ENCODE measurements around the gene CPHXL.

The CPHXL gene

DNA sequence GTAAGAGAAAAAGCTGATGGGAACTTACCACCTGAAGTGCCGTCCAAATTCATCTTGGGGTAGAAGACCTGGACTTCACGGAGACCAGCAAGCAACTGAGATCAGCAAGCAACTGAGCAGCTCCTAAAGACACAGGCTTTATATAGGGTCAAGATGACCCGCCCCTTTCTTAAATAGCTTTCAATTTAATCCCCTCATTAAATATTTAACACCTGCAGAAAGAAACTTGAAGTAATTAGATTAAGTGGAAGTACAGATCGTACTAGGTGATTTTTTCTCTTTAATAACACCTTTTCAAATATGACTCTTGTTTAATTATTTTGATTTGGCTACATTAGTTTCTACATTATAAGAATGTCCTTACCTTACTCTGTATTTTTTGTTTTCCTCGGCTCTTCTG is at the start of gene CPHXL:
CPHXL (minus strand) TSS at position 101 of the 400 bp plus-strand sequence; CDS start at position 53, 48 bp downstream.
- DNase-seq: no peak

DNA sequence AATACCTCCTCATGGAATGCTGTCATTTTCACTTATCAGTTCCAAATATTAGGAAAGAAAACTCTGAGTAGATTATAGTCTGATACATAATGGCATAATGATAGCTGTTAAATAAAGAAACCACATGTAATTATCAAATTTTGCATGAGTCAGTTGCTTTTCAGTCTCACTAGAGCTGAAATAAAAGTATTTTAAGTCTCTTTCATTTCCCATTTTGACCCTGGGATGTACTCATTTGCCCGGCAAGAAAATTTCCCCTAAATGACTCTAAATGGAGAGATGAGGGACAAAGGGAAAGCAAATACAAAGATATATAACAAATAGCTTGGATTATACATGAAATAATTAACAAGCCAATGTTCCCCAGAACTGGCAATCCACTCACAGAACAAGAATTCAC is 47.9 kb upstream of the CPHXL start:
- no peak for DNase-seq

DNA sequence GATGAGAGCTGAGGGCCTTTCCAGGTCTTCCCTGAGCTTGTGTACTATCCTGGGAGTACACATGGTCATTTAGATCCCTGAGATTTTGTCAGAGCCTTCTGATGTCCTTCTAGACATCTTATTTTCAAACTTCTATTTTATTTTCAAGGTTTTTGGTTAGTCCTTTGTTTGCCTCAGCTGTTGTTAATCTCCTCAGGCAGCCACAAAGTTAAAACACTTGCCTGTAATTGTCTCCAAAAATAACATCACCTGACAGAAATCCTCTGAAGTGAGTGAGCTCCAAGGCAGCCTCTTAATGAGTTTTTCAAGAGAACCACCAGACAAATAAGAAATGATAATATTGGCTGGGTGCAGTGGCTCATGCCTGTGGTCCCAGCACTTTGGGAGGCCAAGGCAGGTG is 43.8 kb upstream of the CPHXL start:
- DNase-seq: no peak

DNA sequence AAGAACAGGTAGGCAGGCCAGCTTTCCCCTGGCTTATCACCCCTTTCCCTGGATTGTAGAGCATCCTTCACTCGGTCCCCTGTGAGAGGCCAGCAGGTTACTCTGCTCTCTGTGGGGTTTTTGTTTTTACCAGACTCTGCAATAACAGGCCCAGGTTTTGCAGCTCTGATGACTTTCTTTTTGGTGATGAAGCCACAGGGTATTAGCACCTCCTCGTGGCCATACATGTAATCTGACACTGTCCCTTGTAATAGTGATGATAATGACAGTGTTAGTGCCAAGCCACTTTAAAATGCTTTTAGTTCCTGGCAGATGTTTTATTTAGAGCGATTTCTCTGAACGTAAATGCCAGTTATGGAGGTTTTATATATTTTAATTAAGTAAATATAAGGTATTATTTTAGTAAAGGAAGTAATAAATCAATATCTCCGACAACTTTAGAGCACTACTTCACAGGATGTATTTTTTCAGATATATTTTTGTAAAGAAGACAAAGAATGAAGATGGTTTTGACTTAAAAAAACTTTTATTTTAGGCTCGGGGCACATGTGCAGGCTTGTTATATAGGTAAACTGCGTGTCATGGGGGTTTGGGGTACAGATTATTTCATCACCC is 38.0 kb upstream of the CPHXL start:
- peak; percentile 40 for DNase-seq

GRCh38 chr16:75763204-75763603 is 36.9 kb upstream of the CPHXL start:
- DNase-seq: no peak

- DNase-seq: no peak
Measured at GRCh38 chr16:75762746-75763145, 36.5 kb upstream of the CPHXL start.

DNA sequence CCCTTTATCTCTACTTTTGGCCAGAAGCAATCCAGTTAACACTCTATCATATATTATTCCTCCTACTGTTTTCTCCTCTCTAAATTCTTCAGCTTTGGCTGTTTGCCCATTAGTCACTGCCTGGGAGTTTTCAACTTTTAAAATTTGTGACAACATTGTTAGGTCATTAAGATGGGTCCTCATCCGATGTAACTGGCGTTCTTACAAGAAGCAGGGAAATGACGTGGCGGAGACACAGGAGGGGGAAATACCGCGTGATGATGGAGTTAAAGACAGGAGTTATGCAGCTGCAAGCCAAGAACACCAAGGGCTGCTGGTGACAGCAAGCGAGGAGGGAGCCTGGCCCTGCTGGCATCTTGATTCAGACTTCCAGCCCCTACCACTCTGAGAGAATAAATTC is 34.8 kb upstream of the CPHXL start:
- DNase-seq: no peak

GRCh38 chr16:75760018-75760519 is 33.8 kb upstream of the CPHXL start:
- DNase-seq: no peak

- no peak for DNase-seq
Measured at GRCh38 chr16:75758215-75758614, 31.9 kb upstream of the CPHXL start.

DNA sequence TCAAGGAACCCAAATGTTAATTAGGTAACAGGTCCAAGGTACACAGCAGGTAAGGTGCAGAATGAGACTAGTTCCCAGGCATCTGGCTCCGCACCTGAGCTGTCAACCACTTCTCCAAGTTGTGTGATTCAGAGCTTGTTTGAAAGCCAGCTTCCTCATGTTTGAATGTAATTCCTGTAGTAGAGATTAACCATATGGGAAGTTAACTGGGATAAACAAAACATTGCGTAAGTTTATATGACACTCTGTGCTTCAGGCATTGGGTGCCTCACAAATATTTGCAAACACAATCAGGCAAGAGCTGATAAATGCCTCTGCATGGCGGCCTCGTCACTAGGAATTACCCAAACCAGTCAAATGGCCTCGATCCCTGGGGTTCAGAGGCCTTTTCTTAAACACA is 27.9 kb upstream of the CPHXL start:
- DNase-seq: no peak

GRCh38 chr16:75750528-75750927 is 24.2 kb upstream of the CPHXL start:
- DNase-seq: no peak

DNA sequence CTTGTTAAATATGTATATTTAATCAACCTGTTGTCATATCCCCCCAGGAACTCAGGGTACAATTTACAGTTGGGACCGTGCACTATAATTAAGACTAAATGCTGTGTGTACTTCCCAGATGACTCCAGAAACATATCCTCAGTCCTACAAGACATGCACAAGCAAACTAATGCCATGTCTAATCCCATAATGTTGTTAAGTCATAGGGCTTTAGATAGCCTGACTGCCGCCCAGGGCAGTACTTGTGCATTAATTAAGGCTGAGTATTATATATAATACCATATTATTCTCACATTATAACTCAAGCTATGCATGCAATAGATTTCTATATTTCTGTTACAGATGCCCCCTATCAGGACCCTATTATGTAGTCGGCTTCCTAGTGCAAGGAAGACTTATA is 20.1 kb upstream of the CPHXL start:
- DNase-seq: no peak

DNA sequence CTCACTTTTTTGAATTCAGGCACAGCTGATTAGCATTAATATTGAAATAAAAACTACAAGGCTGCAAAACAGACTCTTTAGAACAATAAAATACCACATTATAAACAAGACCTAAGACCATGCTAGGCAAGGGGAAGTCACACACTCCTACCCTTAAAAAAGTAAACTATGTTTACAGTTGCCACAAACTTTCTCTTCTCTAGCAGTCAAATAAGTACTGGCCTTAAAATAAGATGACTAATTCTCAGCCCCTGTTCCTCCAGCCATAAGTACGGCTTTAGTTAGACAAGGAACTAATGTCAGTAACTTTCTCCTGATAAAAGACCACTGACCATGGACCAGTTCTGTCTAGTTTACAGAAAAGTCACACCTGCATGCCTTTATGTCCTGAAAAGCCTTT is 19.5 kb upstream of the CPHXL start:
- DNase-seq: no peak

DNA sequence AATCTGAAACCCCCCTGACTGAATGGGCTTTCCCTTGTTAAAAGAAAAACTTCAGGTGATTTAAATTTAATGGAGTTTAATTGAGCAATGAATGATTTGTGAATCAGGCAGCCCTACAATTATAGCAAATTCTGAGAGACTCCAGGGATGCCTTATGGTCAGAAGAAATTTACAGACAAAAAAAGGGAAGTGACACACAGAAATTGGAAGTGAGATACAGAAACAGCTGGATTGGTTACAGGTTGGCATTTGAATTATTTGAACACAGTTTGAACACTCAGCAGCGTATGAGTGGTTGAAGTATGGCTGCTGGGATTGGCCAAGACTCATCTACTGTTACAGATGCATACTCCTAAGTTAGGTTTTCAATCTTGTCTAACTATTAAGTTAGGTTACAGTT is 19.0 kb upstream of the CPHXL start:
- DNase-seq: no peak

DNA sequence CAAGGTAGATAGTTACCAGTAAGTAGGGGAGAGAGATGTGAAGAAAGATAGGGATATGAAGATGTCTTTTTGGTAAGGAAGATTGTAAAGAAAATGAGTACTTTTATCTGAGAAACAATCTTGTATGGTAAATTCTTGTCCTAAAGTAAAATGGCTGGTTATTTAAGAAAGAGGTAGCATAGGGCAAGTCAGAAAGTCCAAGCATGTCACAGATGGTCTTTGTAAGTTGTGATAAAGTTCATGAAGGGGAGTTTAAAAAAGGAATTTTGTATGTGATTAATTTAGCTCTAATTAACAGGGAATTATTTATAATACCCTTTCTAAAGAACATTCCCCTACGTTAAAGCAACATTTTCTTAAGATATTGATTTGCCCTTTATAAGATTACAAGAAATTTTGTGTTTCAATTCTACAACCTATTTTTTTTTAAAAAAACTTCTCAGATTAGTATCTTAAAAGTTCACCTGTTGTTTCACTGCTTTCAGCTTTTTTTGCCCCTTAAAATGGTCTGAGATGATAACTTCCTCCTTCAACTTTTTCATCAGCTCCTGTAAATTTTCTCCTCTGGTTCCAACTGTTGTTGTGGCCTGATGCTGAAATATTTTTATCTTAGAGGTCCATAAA is 16.2 kb upstream of the CPHXL start:
- DNase-seq: no peak

DNA sequence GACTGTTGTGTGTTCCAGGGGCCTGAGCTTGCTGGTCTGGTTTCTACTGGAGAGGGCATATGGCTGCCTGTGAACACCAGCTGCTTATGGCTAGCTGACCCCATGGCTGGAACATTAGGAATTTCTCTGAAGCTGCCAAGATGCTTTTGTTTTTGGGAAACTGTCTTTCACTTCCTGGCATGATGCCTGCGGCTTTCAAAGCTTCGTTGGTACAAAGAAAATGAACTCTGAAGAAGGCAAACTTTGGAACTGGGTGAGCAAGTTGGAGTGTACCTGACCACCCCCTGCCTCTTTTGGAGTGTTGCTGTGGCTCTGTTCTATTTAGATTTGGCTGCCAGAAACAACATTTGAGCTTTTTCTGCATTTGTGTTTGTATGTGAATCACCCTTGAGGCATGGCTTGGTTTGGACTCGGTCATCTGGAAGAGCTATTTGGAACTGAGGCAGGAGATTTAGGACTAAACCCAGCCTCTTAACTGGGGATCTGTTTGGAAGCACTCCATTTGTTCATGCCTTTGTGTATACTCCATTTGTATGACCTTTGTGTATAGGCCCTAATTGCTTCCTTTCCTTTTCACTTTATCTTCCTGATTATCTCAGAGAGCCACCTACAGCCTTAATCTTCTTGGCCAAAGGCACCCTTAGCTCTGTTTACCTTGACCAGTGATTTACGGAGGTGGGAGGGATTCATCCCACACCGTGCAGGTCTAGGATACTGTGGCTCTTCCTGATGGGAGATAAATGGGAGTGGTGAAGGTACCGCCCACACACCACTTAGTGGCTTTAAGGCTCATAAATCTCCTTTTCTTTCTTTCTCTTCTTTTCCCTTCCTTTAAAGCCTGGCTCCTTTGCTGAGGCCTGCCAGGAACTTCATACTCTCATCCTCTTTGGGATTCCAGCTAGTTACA is 7.3 kb upstream of the CPHXL start:
- no peak for DNase-seq

DNA sequence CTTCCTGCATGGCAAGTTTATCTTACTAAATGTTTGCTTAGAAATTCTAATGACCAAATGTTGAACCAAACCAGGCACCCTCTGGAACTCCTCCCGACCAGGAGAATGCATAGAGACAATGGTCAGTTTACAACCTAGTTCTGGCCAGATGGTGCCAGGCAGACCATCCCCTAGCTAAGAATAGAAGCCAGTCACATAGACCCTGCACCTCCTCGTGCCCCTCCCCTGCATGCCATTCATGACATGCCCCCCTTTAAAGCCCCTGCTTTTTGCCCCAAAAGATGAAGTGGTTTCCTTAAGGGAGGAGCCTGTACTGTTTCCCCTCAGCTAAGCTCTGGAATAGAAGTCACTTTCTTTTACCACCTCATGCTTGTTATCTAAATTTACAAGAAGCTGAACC is 6.6 kb upstream of the CPHXL start:
- no peak for DNase-seq

GRCh38 chr16:75727221-75727620 is 931 bp upstream of the CPHXL start:
- no peak for DNase-seq

DNA sequence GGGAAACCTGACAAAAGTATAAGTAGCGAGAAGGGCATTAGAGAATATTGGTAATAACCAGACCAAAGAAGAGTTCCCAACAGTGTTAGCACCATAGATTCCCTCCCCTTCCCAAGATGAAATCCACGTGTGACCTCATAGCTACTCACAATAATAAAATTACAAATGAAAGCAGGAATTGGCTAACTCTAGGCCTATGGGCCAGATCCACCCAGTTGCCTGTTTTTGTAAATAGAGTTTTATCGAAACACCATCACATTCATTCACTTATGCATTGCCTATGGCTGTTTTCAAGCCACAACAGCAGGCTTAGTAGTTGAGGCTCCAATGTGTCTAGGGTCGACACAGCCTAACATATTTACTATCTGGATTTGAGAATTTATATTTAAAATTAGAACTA is 7.8 kb downstream of the CPHXL start:
- DNase-seq: no peak

DNA sequence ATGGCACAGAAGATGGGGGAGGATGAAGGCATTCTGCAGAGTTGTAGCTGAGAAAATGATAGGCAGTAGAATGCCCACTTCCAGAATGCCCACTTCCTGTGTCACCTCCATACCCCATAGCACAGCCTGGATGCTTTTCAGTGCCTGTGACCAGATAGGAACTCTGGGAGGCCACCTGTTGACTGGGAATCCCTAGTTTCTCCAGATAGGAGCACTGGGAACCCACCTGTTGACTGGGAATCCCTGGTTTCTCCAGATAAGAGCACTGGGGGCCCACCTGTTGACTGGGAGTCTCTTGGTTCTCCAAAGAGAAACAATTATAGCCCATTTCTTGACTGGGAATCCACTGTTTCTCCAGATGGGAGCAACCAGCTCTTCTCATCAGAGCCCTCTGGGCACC is 11.6 kb downstream of the CPHXL start:
- DNase-seq: no peak

- no peak for DNase-seq
Measured at GRCh38 chr16:75710344-75710743, 15.9 kb downstream of the CPHXL start.

- no peak for DNase-seq
Measured at GRCh38 chr16:75703306-75703705, 23.0 kb downstream of the CPHXL start.

DNA sequence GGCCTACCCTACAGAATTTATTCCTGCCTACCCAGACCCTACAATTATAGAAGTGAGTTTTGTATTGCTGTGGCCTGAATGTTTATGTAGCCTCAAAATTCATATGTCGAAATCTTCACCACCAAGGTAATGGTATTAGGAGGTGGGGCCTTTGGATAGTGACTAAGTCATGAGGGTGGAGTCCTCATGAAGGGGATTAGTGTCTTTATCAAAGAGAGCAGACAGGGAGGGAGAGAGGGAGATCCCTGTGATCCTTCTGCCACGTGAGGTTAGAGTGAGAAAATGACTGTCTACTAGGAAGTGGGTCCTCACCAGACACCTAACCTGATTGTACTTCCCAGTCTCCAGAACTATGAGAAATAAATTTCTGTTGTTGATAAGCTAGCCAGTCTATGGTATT is 24.0 kb downstream of the CPHXL start:
- DNase-seq: no peak

GRCh38 chr16:75701361-75701760 is 24.9 kb downstream of the CPHXL start, which contains the start of gene DUXB:
Gene DUXB, minus strand, starts transcription at chr16:75701461. Its CDS starts 43 bp downstream, at chr16:75701418.
- no peak for DNase-seq
